Adrenal gland (tissue), 5 donors: Measurements from ENCODE around the gene B4GALNT3.

Source experiments
- CTCF ChIP-seq, 6 experiments: fragments of 450-650 bp in 4 of 6; fragments of 200-600 bp in 2 of 6; sonication (generic) in 1 of 6; IDR thresholded peaks; 1 replicate in 5 of 6; 2 replicates in 1 of 6; pipeline versions ENCODE4 v1.5.1 to v1.8.0; 2016 to 2021; ENCODE audit warnings: antibody characterized with exemption in 6 of 6, mild to moderate bottlenecking in 2 of 6, moderate library complexity in 1 of 6
- POLR2A ChIP-seq, 2 donors: fragments of 450-650 bp; IDR thresholded peaks; one replicate each; pipeline ENCODE4 v1.6.1; 2017; ENCODE audit warnings: antibody characterized with exemption in 2 of 2, mild to moderate bottlenecking in 2 of 2, moderate library complexity in 1 of 2
- donor health status: DM: no; HTN: no; CAD: no.

DNA sequence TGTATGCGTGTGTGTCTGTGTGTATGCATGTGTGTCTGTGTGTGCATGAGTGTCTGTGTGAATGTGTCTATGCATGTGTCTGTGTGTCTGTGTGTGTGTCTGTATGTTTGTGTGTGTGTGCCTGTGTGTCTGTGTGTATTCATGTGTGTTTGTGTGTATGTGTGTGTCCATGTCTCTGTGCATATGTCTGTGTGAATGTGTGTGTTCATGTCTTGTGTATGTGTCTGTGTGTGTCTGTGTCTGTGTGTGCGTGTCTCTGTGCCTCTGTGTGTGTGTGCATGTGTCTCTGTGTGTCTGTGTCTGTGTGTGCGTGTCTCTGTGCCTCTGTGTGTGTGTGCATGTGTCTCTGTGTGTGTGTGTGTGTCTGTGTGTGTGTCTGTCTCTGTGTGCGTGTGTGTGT lies 121.1 kb downstream of the B4GALNT3 start:
- no peak for TF ChIP-seq CTCF (IDR thresholded peaks at IDR 0.05)
- TF ChIP-seq POLR2A (IDR thresholded peaks at IDR 0.05): no peak
